Astrocyte (in vitro differentiated cells and primary cell): ENCODE measurements around the gene ARNT2. TPM values are rescaled to one million over a fixed set of nuclear protein-coding genes. Genes with fewer than 3 reads are reported as not detected.

Experiments used
- DNase-seq: peaks from one replicate; pipeline ENCODE4 v3.0.0-alpha.2; 2010; ENCODE audit warnings: low read depth
- FAIRE-seq: peaks from 2 replicates; lab custom pipeline; 2011; peaks lifted over from hg19 to GRCh38; lab: Jason Lieb, UNC
- H2AFZ ChIP-seq: 2 replicates; pipeline ENCODE4 v1.6.0; 2012; ENCODE audit warnings: low read depth, low read length, inconsistent platforms
- H3K27ac ChIP-seq: 2 replicates; pipeline ENCODE4 v1.5.1; 2011; ENCODE audit warnings: low read depth, low read length, inconsistent platforms
- H3K27me3 ChIP-seq: 2 replicates; pipeline ENCODE4 v1.6.0; 2011; ENCODE audit warnings: low read length, inconsistent platforms; ENCODE audit not compliant: insufficient read depth
- H3K36me3 ChIP-seq: 2 replicates; pipeline ENCODE4 v1.5.1; 2011; ENCODE audit warnings: low read length, inconsistent platforms; ENCODE audit not compliant: insufficient read depth
- H3K4me1 ChIP-seq: 2 replicates; pipeline ENCODE4 v1.5.1; 2011; ENCODE audit warnings: low read length, inconsistent platforms; ENCODE audit not compliant: insufficient read depth
- H3K4me2 ChIP-seq: 2 replicates; pipeline ENCODE4 v1.6.0; 2012; ENCODE audit warnings: low read length, inconsistent platforms
- H3K4me3 ChIP-seq: 2 replicates; pipeline ENCODE4 v1.5.1; 2011; ENCODE audit warnings: low read depth, mild to moderate bottlenecking, low read length, inconsistent platforms; ENCODE audit not compliant: insufficient read depth
- H3K79me2 ChIP-seq: 2 replicates; pipeline ENCODE4 v1.6.0; 2012; ENCODE audit warnings: mild to moderate bottlenecking, low read length, inconsistent platforms; ENCODE audit not compliant: insufficient read depth
- H3K9ac ChIP-seq: 2 replicates; pipeline ENCODE4 v1.6.0; 2012; ENCODE audit warnings: mild to moderate bottlenecking, low read length, inconsistent platforms
- H3K9me3 ChIP-seq: 2 replicates; pipeline ENCODE4 v1.5.1; 2012; ENCODE audit warnings: low read depth, mild to moderate bottlenecking, low read length, inconsistent platforms; ENCODE audit not compliant: insufficient read depth
- H4K20me1 ChIP-seq: 2 replicates; pipeline ENCODE4 v1.6.0; 2012; ENCODE audit warnings: low read length, inconsistent platforms; ENCODE audit not compliant: insufficient read depth
- H3K27ac Mint-ChIP-seq: one replicate; pipeline ENCODE4 v1.8.0; 2021; ENCODE audit warnings: mild to moderate bottlenecking, mixed read lengths; ENCODE audit not compliant: unreplicated experiment
- H3K27me3 Mint-ChIP-seq: one replicate; pipeline ENCODE4 v1.8.0; 2021; ENCODE audit warnings: low read depth, mixed read lengths; ENCODE audit not compliant: unreplicated experiment
- H3K36me3 Mint-ChIP-seq: one replicate; pipeline ENCODE4 v1.8.0; 2021; ENCODE audit warnings: low read depth, mixed read lengths; ENCODE audit not compliant: unreplicated experiment
- H3K4me1 Mint-ChIP-seq: one replicate; pipeline ENCODE4 v1.8.0; 2021; ENCODE audit warnings: low read depth, mixed read lengths; ENCODE audit not compliant: unreplicated experiment
- H3K4me3 Mint-ChIP-seq: one replicate; pipeline ENCODE4 v1.8.0; 2021; ENCODE audit warnings: mild to moderate bottlenecking, moderate library complexity, mixed read lengths; ENCODE audit not compliant: unreplicated experiment
- H3K9me3 Mint-ChIP-seq: one replicate; pipeline ENCODE4 v1.8.0; 2021; ENCODE audit warnings: mild to moderate bottlenecking, mixed read lengths; ENCODE audit not compliant: unreplicated experiment
- EZH2 ChIP-seq: IDR thresholded peaks from 2 replicates; pipeline ENCODE4 v1.6.1; 2012; ENCODE audit warnings: mild to moderate bottlenecking, low read length, inconsistent platforms; ENCODE audit not compliant: insufficient read depth
- total RNA-seq: library from RNA; stranded (reverse); gene quantifications from 2 replicates; pipeline ENCODE4 v1.2.1, GENCODE V29; 2021
- TF ChIP-seq, protein P1 (sequence below): IDR thresholded peaks from 2 replicates; pipeline ENCODE4 v1.5.1; 2011; ENCODE audit warnings: low read depth, mild to moderate bottlenecking, inconsistent platforms, low read length, moderate library complexity; ENCODE audit not compliant: insufficient read depth

Gene ARNT2
- total RNA-seq, 1 donor from 2014 or later: 3.5 TPM

- Histone ChIP-seq H3K79me2 (no peaks in the 10 kb centered on the region), H3K9me3 (no peaks in the 10 kb centered on the region), H3K36me3 (no peaks in the 10 kb centered on the region), H3K4me1 (peaks cover 17% of the 10 kb centered on the region), H3K27ac (peak overlapping the region; percentile 56), H3K27me3 (no peaks in the 10 kb centered on the region), H3K4me3 (peak overlapping the region; percentile 26), H4K20me1 (no peaks in the 10 kb centered on the region), H3K4me2 (peak overlapping the region; percentile 78), H2AFZ (no peak overlapping the region), H3K9ac (peak overlapping the region; percentile 47)
- peak overlapping the region; percentile 38 for H3K27ac Mint-ChIP-seq
- H3K4me1 Mint-ChIP-seq: peaks cover 26% of the 10 kb centered on the region
- peak; percentile 94 for FAIRE-seq
- DNase-seq: peak; percentile 92
- H3K9me3 Mint-ChIP-seq: peaks cover 8% of the 10 kb centered on the region
- H3K36me3 Mint-ChIP-seq: peaks cover 4% of the 10 kb centered on the region
- no peak overlapping the region for H3K4me3 Mint-ChIP-seq
- TF ChIP-seq EZH2: no peak
- TF ChIP-seq, protein P1, sequence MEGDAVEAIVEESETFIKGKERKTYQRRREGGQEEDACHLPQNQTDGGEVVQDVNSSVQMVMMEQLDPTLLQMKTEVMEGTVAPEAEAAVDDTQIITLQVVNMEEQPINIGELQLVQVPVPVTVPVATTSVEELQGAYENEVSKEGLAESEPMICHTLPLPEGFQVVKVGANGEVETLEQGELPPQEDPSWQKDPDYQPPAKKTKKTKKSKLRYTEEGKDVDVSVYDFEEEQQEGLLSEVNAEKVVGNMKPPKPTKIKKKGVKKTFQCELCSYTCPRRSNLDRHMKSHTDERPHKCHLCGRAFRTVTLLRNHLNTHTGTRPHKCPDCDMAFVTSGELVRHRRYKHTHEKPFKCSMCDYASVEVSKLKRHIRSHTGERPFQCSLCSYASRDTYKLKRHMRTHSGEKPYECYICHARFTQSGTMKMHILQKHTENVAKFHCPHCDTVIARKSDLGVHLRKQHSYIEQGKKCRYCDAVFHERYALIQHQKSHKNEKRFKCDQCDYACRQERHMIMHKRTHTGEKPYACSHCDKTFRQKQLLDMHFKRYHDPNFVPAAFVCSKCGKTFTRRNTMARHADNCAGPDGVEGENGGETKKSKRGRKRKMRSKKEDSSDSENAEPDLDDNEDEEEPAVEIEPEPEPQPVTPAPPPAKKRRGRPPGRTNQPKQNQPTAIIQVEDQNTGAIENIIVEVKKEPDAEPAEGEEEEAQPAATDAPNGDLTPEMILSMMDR: peak; percentile 99
- H3K27me3 Mint-ChIP-seq: peaks cover 13% of the 10 kb centered on the region
Measured at GRCh38 chr15:80455668-80456442, 51.7 kb downstream of the ARNT2 start.

DNA sequence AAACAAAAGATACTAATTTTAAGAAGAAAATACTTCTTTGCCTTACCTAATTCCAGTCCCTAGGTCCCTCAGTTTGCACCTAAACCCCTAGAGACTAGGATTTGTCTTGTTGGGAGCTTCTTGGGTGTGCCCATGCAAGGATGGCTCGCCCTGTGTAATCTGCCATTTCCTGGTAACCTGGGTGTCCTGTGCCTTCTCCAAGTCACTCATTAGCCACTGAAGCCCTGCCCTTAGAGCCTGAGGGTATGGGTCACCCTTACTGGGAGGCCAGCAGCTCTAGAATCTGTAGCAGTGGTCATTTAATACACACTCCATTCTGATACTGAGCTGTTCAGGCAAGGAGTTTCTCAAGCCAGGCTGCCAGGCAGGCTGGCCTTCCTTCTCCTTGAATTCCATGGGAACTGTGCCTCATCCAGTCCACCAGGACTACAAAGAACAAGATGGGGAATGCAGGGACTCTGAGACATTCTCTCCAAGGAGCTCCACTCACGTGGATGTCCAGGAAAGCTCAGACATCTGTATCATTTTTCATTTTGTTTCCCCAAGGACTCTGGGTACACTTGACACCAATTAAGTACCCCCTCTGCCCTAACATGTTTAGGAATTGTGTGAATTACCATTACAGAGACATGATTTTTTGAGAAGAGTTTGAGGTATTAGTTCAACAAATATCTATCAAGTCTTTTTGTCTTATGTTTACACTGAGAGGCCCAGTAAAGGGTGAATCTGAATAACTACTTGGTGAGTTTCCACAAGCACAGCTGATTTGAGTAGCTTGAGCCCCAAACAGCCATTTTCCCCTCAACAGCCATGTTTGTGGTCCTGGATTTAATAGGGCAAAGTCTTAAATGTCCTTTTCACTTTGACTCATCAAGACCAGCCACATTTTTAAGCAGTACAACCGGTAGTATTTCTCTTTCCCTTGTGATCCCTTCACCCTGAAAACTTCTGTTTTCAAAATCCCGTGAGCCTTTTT is 52.6 kb downstream of the ARNT2 start:
- H3K4me1 ChIP-seq: peaks cover 26% of the 10 kb centered on the region
- no peaks in the 10 kb centered on the region for H4K20me1 ChIP-seq
- H3K4me2 ChIP-seq: no peak overlapping the region
- Mint-ChIP-seq H3K27me3 (peaks cover 7% of the 10 kb centered on the region), H3K4me3 (no peak overlapping the region), H3K27ac (peak overlapping the region; percentile 43), H3K9me3 (peaks cover 5% of the 10 kb centered on the region), H3K36me3 (no peaks in the 10 kb centered on the region), H3K4me1 (peaks cover 26% of the 10 kb centered on the region)
- DNase-seq (peak; percentile 22), FAIRE-seq (no peak)
- TF ChIP-seq EZH2: no peak
- TF ChIP-seq, protein P1: no peak
- no peaks in the 10 kb centered on the region for H3K79me2 ChIP-seq
- no peak overlapping the region for H3K4me3 ChIP-seq
- H3K9ac ChIP-seq: no peak overlapping the region
- H3K9me3 ChIP-seq: no peaks in the 10 kb centered on the region
- H3K27me3 ChIP-seq: no peaks in the 10 kb centered on the region
- H3K36me3 ChIP-seq: no peaks in the 10 kb centered on the region
- H3K27ac ChIP-seq: no peak overlapping the region
- no peak overlapping the region for H2AFZ ChIP-seq
